Right ventricle myocardium superior (tissue), 1 donor: ENCODE results near the gene PRDM7. TPM values are rescaled to one million over a fixed set of nuclear protein-coding genes. Genes with fewer than 3 reads are reported as not detected.
"Not testable (repeated sequence)": the region's sequence is repeated elsewhere in the genome, so short reads cannot be mapped to it uniquely, and the experiment has no call there.

Source experiments
- ATAC-seq: fragments of 200-7000 bp; cut with Tn5 transposase; one replicate; pipeline ENCODE4 v1.9.1; 2020; ENCODE audit warnings: mild to moderate bottlenecking; ENCODE audit not compliant: poor library complexity
- DNase-seq: peaks from one replicate; pipeline ENCODE4 v3.0.0-alpha.2; 2020
- intact Hi-C: fragments of 100-400 bp; cut with DNase I; formaldehyde crosslinking; loops from one replicate; pipeline ENCODE4 v1.11.2; 2022
- long read RNA-seq: library from polyadenylated mRNA; unstranded; transcript quantifications from one replicate; pipeline ENCODE4 v2.0.0, GENCODE V29; 2021
- total RNA-seq: library from RNA; stranded (reverse); fragmentation: NEBNext Ultra II Directional; extraction: Animal tissue kit (Norgen Biotek cat#: 25700); gene quantifications from one replicate; pipeline ENCODE4 v1.2.1, GENCODE V29; 2021
- donor health status: DM: no; HTN: yes; CAD: no; lungs with severe emphysema.

PRDM7 gene
- total RNA-seq: not detected
- long read RNA-seq: 0 reads

GRCh38 chr16:90077240-90077756 is at the start of gene PRDM7:
TSS of gene PRDM7 (minus strand) at chr16:90077331. CDS start at chr16:90075910, 1,421 bp downstream.
- peak; percentile 96 for DNase-seq
- ATAC-seq: peak; percentile 98
- intact Hi-C loops: no loop called here

- ATAC-seq, intact Hi-C loops, DNase-seq: not testable (repeated sequence)
Observed at GRCh38 chr16:90121846-90122245, 44.7 kb upstream of the PRDM7 start.

GRCh38 chr16:90107617-90108016 is 30.5 kb upstream of the PRDM7 start:
- intact Hi-C loops, ATAC-seq: not testable (repeated sequence)

GRCh38 chr16:90107060-90107459 is 29.9 kb upstream of the PRDM7 start:
- intact Hi-C loops, DNase-seq: not testable (repeated sequence)
- ATAC-seq: peak; percentile 26

More at GRCh38 chr16:90107617-90108016, 30.5 kb upstream of the PRDM7 start:
- DNase-seq: not testable (repeated sequence)

- ATAC-seq, intact Hi-C loops, DNase-seq: not testable (repeated sequence)
Observed at GRCh38 chr16:90106271-90106670, 29.1 kb upstream of the PRDM7 start.

- ATAC-seq, DNase-seq, intact Hi-C loops: not testable (repeated sequence)
Observed at GRCh38 chr16:90104725-90105124, 27.6 kb upstream of the PRDM7 start.

GRCh38 chr16:90102086-90102884 is 25.2 kb upstream of the PRDM7 start:
- DNase-seq, ATAC-seq, intact Hi-C loops: not testable (repeated sequence)

- ATAC-seq: peak; percentile 7
- DNase-seq, intact Hi-C loops: not testable (repeated sequence)
Observed at GRCh38 chr16:90101332-90101731, 24.2 kb upstream of the PRDM7 start.

- peak; percentile 95 for ATAC-seq
- intact Hi-C loops: not testable (repeated sequence)
Observed at GRCh38 chr16:90100790-90101189, 23.7 kb upstream of the PRDM7 start.

GRCh38 chr16:90100229-90100628 is 23.1 kb upstream of the PRDM7 start:
- DNase-seq, intact Hi-C loops, ATAC-seq: not testable (repeated sequence)

More at GRCh38 chr16:90100790-90101189, 23.7 kb upstream of the PRDM7 start:
- not testable (repeated sequence) for DNase-seq

- intact Hi-C loops, DNase-seq: not testable (repeated sequence)
- ATAC-seq: peak; percentile 48
Observed at GRCh38 chr16:90098936-90099335, 21.8 kb upstream of the PRDM7 start.

- DNase-seq, ATAC-seq, intact Hi-C loops: not testable (repeated sequence)
Observed at GRCh38 chr16:90097010-90097684, 20.0 kb upstream of the PRDM7 start.

- ATAC-seq, DNase-seq, intact Hi-C loops: not testable (repeated sequence)
Observed at GRCh38 chr16:90094791-90095190, 17.7 kb upstream of the PRDM7 start.

- ATAC-seq, DNase-seq, intact Hi-C loops: not testable (repeated sequence)
Observed at GRCh38 chr16:90094296-90094695, 17.2 kb upstream of the PRDM7 start.

GRCh38 chr16:90093799-90094198 is 16.7 kb upstream of the PRDM7 start:
- ATAC-seq, DNase-seq, intact Hi-C loops: not testable (repeated sequence)

GRCh38 chr16:90092781-90093180 is 15.7 kb upstream of the PRDM7 start:
- ATAC-seq, intact Hi-C loops, DNase-seq: not testable (repeated sequence)

GRCh38 chr16:90084215-90084950 is 7.3 kb upstream of the PRDM7 start:
- DNase-seq: no peak
- no peak for ATAC-seq
- intact Hi-C loops: no loop called here

- no peak for DNase-seq
- ATAC-seq: no peak
- intact Hi-C loops: no loop called here
Observed at GRCh38 chr16:90083139-90083538, 6.0 kb upstream of the PRDM7 start.
